ENCODE data around the gene TPD52L1.

Gene TPD52L1

DNA sequence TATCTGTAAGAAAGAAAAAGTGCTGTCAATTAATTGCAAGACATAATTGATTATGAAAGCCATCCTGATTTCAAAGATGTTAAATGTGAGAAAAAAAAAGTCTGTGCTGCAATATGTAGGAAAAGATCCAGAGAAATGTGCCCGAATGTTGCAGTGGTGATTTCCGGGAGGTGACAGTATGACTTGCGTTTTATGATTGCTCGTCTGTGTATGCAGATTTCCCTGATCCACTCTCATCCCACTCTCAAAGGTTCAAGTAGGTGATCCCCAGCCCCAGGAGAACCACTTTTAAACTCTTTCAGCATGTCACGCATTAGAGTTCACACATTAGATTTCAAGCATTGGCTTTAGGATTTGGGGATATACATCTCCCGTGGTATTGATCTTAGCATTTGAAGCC, 57.8 kb downstream of the TPD52L1 start:
- DNase-seq (ENCODE audit: low read depth) = no peak

GRCh38 chr6:125212377-125212776, 58.8 kb downstream of the TPD52L1 start:
- DNase-seq (ENCODE audit: low read depth) = no peak

- no peak for DNase-seq (ENCODE audit: low read depth)
These were observed 60.4 kb downstream of the TPD52L1 start for GRCh38 chr6:125213939-125214338.

DNA sequence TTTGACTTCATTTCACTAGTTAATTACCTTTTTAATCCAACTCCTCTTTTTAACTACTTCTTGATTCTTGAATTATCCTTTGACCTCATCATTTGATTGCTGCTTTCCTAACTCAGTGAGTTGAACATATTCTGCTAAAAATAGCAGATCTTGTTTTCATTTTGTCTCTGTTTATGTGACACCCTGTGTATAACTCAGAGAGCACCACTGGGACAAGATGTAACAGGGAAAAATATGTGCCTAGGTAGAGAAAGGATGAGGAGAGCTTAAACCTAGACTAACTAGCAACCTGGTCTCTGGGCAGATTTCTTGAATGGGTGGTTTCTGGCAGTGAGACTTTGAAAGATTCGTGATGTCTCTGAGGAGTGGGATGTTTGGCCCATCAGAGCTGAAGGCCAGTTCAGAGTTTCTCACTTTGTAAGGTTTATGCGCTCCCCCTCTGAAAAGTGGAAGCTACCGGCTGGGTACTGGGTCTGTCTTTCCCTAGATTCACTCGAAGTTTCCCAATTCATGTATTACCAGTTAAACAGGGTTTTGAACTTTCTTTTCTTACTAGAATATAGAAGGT, 61.8 kb downstream of the TPD52L1 start:
- no peak for DNase-seq (ENCODE audit: low read depth)

DNA sequence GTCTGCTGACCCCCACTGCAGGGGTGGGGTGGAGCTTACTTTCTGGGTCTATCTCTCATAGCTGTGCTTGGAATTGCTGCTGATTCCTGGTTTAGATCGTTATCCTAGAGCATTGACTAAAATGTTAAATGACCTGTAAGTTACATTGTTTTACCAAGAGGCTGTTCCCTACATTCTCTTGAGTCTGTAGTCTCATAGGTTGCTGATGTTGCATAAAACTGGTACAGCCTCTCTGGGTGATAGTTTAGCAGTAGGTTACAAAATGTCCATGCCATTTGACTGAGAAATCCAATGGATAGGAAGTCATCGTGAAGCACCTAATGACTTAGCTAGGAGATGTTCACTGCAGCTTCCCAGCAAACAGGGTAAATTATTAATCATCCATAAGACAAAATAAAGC, 62.4 kb downstream of the TPD52L1 start:
- no peak for DNase-seq (ENCODE audit: low read depth)

GRCh38 chr6:125217369-125217768, 63.8 kb downstream of the TPD52L1 start:
- no peak for DNase-seq (ENCODE audit: low read depth)

DNA sequence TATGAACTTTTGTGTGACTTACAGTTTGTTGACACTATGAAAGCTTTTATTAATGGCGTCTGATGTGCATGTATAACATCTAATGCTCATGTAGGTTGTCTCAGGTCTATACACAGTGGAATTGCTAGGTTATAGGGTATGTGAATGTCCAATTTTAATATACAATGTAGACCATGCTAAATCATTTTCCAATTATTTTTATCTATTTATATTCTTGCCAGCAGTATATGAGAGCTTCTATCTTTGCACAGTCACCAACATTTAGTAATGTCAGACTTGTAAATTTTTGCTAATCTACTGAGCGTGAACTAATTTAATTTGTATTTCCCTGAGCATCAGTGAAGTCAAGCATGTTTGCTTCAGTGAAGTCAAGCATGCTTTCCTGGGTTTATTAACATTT, 64.4 kb downstream of the TPD52L1 start:
- no peak for DNase-seq (ENCODE audit: low read depth)

- DNase-seq (ENCODE audit: low read depth) = no peak
These were observed 65.9 kb downstream of the TPD52L1 start for GRCh38 chr6:125219361-125219895.

DNA sequence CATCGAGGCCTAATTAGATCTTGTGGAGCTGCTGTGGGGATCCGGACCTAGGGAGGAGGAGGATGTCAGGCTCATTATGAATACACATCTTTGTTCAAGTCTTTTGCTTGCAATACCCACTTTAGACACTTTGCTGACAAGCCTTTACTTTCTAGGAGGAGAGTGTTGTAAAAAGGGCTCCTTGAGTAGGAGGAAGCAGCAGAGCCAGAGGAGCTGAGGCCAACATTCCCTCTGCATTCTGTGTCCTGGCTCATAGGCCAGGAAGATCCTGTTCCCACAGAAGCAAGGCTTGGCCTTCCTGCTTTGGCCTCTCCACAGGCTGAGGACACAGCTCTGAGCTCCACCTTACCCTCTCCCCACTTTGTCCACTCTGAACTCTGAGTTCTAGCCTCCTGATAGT, 67.1 kb downstream of the TPD52L1 start:
- DNase-seq (ENCODE audit: low read depth) = peak; percentile 27

- DNase-seq (ENCODE audit: low read depth) = no peak
These were observed 69.2 kb downstream of the TPD52L1 start for GRCh38 chr6:125222531-125223455.

GRCh38 chr6:125224231-125224861, 70.8 kb downstream of the TPD52L1 start:
- DNase-seq (ENCODE audit: low read depth) = no peak

GRCh38 chr6:125227244-125227643, 73.7 kb downstream of the TPD52L1 start:
- no peak for DNase-seq (ENCODE audit: low read depth)

- DNase-seq (ENCODE audit: low read depth) = peak; percentile 11
These were observed 75.5 kb downstream of the TPD52L1 start for GRCh38 chr6:125228981-125229479.

DNA sequence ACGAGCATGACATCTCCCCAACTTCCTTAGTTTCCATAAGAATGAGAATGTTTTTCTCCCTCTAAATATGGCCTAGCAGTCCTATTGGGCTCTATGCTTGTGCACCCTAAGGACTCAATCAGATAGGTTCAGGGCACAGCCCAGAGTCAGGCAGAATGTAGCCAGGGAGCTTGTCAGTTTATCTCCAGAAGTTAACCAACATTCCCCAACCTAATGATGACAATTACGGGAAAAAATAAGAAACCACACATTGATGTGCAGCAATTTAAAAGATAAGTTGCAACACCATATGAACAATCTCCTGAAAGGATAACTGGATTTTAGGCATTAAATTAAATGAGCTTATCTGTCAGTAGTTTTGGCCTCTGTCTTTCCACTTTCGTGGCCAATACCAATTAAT, 77.1 kb downstream of the TPD52L1 start:
- no peak for DNase-seq (ENCODE audit: low read depth)

DNA sequence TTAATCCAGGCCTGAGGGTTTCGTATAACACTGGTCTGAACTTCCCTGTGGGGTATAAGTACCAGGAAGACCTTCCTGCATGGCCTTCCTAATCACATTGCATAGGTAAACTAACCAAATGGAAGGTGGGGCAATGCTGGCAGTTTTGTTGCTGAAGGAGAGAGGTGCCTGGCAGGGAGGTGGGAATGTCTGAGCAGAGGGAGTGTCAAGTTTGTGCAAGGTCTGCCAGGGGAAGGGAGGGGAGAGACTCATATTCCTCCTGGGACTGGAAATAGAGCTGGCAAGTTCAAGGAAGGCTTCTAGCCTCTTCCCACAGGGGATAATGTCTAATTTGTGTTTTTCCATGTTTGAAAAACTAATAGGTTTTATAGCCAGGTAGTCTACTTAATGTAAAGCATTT, 77.6 kb downstream of the TPD52L1 start:
- no peak for DNase-seq (ENCODE audit: low read depth)

- DNase-seq (ENCODE audit: low read depth) = no peak
These were observed 78.2 kb downstream of the TPD52L1 start for GRCh38 chr6:125231574-125232343.

- peak; percentile 56 for DNase-seq (ENCODE audit: low read depth)
These were observed 78.9 kb downstream of the TPD52L1 start for GRCh38 chr6:125232466-125232865.

DNA sequence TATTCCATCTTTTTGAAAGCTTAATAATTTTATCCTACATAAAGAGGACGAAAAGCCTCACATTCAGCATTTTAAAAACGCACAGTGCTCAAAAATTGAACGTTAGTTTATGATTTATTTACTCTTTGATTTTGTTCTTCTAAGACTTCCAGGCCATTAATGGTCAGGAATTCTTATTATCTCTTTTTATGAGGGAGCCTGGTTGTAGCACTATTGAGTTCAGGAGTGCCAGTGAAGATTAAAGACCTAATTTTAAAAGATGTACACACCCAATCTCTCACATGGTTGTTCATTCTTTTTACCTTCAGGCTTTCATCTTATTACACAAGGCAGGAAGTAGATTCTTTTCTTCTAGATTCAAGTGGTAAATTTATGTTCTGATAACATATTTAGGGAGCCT, 79.6 kb downstream of the TPD52L1 start:
- no peak for DNase-seq (ENCODE audit: low read depth)

DNA sequence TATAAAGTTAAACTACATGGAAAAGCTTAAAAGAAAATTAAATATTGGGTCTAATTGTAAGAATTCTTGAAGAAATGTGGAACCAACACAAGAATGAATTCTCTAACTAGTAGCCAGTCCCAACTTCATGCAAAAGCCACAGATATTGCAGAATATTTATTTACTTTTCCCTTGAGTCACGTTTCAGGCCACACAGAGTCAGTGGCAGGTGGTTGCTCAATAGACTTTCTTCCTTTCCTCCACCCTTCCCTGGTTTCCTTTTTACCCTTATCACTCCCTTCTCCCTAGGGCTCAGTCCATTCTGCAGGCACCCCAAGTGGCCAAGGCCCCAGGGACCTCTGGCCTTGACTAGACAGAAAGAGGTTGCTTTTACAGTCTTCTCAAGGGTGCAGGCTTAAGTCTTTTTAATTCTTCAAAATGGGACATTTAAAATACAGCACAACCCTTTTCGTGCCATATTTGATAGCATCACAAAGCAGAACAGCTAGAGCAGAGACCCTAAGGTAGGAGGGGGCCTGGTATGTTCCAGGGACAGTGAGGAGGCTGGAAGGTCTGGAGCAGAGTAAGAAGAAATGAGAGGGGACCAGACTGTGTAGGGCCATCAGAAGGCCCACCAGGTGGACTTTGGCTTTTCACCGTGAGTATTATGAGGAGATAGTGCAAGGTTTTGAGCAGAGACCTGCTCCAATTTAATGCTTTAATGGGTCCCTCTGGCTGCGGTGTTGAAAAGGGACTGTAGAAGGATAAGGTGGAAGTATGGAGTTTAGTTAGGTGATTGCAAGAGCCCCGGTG, 83.2 kb downstream of the TPD52L1 start:
- peak; percentile 67 for DNase-seq (ENCODE audit: low read depth)

DNA sequence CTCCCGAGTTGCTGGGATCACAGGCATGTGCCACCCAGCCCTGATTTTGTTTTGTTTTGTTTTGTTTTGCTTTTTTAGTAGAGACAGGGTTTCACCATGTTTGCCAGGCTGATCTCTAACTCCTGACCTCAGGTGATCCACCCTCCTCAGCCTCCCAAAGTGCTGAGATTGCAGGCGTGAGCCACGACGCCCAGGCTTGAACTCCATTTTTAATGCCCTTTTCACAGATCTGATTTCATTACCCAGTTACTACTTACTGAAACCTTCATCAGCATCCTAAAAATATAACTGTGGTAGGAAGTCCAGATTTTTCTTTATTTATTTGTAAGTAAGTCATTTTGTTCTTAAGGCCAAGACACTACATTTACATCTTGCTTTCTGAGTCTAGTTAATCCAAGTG, 84.2 kb downstream of the TPD52L1 start:
- DNase-seq (ENCODE audit: low read depth) = no peak

GRCh38 chr6:125245109-125245508, 91.5 kb downstream of the TPD52L1 start:
- no peak for DNase-seq (ENCODE audit: low read depth)
